ENCODE results near the gene HOXA7.

The HOXA7 gene

DNA sequence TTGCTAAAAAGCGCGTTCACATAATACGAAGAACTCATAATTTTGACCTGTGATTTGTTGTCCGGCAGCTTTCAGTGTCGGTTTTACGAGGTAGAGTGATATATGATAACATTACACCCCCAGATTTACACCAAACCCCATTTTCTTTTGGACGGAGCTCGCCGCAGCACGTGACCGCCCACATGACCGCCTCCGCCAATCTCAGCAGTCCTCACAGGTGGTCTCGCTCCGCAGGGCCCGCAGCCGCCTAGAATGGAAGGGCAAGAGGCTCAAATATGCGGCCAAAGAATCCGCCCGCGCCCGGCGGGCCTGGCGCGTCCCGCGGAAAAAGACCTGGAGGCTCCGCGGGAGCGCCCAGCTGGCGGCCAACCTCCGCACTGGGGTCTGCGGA lies at the start of gene HOXA7:
HOXA7 (minus strand) TSS at position 168 of the 391 bp plus-strand sequence; CDS start at position 38, 130 bp downstream.
- peak; percentile 27 for DNase-seq

GRCh38 chr7:27205325-27206280 lies 49.1 kb upstream of the HOXA7 start:
- no peak for DNase-seq

GRCh38 chr7:27204851-27205322 lies 48.4 kb upstream of the HOXA7 start:
- no peak for DNase-seq

GRCh38 chr7:27203964-27204594 lies 47.6 kb upstream of the HOXA7 start:
- DNase-seq, result no peak

DNA sequence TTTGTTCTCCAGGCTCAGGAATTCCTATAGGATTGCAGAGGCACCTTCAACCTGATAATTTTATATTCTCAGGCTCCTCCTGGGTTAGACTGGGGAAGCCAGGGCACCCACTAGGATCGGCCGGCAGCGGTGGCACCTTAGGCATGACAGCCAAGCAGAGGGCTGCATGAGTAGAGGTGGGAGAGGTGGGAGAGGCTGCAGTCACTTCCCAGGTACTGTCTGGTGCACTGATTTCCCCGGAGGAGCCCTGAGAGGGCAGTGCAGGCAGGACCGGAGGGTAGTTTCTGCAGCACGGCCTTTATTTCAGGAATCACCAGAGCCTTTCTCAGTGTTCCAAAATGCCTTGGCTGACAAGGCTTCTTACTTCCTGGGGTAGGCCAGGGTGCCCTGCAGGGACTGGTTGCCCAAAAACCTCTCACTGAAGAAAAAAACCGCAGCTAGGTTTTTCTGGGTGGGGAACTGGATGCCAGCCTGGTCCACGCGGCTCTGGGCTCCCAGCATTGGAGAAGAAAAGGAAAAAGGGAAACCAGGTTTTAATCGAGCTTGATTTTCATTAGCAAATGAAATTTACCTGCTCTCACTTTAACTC lies 47.0 kb upstream of the HOXA7 start:
- no peak for DNase-seq

DNA sequence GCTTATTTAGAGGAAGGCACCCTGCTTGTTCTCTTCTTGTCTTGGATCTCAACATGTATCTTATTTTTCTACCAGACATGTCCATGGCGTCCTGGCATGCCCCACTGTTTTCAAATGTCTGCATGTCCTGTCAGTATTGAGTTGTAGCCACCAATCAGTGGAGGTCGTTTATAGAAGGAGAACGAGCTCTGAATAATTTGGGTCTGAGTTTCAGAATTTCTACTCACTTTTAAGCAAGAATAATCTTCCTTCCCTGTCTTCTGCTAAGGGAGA lies 46.3 kb upstream of the HOXA7 start:
- no peak for DNase-seq

DNA sequence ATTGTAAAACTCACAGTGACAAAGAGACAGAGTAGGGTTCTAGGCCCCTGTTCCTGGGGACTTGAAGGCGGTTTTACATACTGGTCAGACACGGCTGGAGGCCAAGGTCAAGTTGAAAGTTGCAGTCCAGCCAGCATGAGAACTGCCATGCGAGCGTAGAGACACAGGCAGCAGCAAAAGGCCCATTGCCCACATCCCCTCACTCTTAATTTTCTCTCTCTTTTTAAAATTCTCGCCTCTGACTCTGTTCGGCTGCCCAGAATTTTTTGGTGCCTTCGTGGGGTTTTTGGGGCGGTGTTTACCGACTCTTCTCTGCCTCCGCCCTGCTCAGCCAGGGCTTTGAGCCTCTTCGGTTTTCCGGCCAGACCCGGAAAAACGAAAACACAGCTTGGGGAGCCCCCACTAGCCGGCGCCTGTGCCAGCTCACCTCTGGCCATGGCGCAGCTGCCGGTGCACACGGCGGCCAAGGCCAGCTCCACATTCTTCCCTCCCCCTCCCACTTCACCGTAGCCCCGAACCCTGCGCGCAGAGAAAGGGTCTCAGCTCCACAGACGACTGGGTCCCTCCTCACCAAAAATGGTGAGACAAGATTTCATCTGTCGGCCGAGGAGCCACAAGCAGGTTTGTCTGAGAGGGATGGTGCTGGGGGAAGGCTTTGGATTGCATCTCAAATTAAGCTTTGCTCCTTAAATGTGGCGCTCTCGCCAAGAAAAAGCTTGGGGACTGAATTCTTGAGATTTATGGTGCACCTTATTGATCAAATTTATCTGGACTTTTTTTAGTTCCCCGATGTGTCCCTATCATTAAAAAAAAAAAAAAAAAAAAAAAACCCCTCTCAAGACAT lies 45.8 kb upstream of the HOXA7 start:
- DNase-seq, result no peak

- no peak for DNase-seq
Observed at GRCh38 chr7:27201580-27202017, 45.1 kb upstream of the HOXA7 start.

DNA sequence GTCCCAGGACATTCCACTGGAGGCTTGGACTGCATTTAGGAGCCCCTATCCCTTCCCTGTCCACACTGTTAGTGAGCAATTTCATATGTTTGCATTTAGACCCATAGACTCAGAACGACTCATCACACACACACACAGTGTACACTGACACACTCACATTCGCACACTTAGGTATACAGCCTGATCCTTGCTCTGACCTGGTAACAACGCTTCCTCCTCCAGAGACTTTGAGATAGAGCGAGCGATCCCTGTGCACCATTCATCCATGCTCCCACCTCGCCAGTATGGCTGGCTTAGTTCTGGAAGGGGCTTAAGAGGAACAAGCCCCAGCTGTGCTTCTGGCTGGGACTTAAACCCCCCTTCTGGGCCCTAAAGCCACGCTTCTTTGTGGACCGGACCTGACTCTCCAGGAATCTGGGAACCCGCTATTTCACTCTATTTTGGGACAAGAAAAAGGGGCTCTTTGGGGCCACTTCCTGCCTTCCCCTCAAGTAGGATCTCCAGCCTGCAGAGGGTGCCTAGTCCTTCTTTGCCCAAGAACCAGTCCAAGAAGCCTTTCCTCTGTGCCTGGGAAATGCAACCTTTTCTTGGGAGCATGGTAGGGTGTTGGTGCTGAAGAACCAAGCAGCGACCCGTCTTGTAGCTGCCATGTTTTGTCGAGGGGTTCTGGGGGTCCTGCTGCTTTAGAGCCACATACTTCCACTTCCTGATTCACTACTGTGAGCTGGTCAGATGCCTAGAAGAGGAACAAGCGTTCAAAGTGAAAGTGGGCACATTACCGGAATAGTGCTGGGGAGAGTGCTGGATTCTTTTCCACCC lies 44.5 kb upstream of the HOXA7 start:
- DNase-seq, result no peak

DNA sequence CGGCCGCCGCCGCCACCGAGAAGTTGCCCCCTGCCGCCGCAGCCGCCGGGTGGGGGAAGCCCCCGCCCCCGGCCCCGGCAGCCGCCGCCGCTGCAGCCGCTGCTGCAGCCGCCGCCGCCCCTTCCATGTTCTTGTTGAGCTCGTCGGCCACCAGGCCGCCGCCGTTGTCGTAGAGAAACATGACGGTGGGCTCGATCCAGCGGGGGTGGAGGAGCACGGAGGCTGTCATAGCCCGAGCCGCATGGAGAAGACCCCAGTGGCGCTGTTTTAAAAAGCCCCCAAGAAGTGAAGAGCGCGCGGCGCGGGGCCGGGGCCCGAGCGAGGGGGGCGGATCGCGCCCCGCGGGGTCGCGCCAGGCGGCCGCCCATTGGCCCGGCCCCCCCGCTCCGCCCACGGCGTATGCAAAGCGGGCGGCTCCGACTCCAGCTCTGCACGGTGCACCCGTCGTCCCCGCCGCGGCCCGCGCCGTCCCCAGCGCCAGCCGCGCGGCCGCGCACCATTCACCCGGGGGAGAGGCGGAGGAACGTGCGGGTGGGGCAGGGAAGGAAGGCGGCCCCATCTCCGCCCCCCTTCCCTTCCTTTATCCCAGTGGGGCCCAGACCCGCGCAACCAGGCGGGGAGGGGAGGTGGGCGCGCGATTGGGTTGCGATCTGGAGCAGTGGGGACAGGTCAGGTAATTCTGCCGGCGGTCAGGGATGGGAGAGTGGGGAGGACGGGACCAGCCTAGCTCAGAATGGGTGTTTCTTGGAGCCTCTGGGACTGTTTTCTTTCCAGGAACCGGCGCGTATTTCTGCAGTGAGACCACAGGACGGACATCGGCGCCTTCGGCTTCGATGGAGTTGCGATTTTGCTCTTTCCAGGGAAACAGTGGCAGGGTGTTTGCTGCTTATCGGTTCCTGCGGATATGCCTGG lies 43.6 kb upstream of the HOXA7 start, which contains the start of gene HOXA13:
HOXA13 (minus strand) TSS at position 243 of the 912 bp plus-strand sequence; CDS start at position 229, 14 bp downstream.
- no peak for DNase-seq

DNA sequence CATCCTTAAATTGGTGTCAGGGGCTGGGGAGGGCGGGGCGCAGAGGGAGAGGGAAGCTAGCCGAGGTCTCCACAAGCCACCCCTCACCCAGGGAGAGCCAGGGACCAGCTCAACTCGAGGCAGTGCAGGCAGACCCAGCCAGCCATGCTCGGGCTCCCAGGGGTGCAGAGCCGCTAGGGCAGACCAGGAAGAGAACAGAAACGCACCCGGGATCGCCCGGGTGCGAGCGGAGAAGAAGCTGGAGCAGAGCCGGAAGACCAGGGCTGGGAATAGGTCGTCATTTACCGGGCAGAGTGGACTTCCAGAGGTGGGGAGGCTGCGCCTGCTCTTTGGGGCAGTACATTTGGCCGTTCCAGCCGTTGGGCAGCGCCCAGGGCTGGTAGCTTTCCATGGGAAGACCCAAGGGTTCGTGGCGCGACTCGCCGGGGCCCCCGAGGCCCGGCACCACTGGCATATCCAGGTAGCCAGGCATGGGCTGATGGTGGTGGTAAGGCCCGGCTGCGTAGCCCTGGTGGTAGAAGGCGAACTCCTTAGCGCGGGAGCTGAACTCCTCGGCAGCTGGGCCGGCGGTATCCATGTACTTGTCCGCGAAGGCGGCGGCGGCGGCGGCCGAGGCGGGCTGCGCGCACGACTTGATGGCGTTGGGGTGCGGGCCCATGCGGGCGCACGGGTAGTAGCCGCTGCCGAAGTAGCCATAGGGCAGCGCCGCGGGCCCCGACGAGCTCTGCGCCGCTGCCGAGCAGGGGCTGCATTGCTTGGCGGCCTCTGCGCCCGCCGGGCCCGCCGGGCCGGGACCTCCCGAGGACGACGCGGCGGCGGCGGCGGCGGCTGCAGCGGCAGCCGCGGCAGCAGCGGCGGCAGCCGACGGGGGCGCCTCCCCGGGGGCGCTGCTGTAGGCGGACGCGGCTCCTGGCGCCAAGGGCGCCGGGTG lies 42.7 kb upstream of the HOXA7 start:
- no peak for DNase-seq

GRCh38 chr7:27198138-27198841 lies 41.8 kb upstream of the HOXA7 start:
- DNase-seq, result no peak

GRCh38 chr7:27197137-27198042 lies 40.9 kb upstream of the HOXA7 start:
- no peak for DNase-seq

GRCh38 chr7:27196287-27196767 lies 39.9 kb upstream of the HOXA7 start:
- peak; percentile 67 for DNase-seq

DNA sequence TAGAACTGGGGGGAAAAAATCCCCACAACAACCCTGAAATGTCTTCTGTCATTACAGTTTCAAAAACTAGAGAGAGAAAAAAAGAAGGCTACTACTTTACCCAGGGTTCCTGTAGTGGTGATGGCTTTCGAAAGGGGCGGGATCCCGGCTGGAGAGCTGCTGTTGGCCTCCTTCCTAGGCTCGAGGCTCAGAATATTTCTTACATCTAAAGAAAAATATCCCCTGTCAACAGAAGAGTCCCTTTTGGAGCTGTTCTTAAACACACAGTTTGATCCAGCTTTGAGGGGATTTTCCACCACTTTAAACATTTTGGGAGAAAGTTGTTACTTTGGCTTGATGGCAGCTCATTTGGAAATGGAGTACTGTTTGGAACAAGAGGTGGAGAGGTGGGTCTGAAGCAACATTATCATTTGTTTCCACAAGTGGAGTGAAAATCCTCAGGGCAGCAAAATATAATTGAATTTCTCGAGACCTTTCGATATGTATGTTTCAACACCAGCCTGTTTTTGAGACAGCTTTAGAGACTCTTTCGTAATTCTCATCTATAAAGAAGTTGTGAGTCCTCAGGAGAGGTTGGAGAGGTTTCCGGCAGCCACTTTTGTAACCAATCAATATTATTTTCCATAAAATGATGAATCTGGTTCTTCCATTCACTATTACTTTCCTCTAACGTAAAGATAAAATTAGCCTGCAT lies 38.4 kb upstream of the HOXA7 start:
- DNase-seq, result no peak

- no peak for DNase-seq
Observed at GRCh38 chr7:27194002-27194352, 37.5 kb upstream of the HOXA7 start.
